ENCODE results near the gene GDF2.

- TF ChIP-seq POLR2A (IDR thresholded peaks at IDR 0.05) = no peak
- TF ChIP-seq, protein P1, sequence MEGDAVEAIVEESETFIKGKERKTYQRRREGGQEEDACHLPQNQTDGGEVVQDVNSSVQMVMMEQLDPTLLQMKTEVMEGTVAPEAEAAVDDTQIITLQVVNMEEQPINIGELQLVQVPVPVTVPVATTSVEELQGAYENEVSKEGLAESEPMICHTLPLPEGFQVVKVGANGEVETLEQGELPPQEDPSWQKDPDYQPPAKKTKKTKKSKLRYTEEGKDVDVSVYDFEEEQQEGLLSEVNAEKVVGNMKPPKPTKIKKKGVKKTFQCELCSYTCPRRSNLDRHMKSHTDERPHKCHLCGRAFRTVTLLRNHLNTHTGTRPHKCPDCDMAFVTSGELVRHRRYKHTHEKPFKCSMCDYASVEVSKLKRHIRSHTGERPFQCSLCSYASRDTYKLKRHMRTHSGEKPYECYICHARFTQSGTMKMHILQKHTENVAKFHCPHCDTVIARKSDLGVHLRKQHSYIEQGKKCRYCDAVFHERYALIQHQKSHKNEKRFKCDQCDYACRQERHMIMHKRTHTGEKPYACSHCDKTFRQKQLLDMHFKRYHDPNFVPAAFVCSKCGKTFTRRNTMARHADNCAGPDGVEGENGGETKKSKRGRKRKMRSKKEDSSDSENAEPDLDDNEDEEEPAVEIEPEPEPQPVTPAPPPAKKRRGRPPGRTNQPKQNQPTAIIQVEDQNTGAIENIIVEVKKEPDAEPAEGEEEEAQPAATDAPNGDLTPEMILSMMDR (IDR thresholded peaks at IDR 0.05) = no peak
Measured at GRCh38 chr10:47307381-47307780, 14.9 kb upstream of the GDF2 start.

Measured in testis (tissue), 2 donors.